K562 (cell line): ENCODE data around the gene RAI2. TPM values are rescaled to one million over a fixed set of nuclear protein-coding genes. Genes with fewer than 3 reads are reported as not detected.
A peak's percentile ranks its signal among the peaks of the same experiment; 100 is the strongest.
"Not testable (repeated sequence)": the region's sequence is repeated elsewhere in the genome, so short reads cannot be mapped to it uniquely, and the experiment has no call there.

Experiments used
- ATAC-seq: fragments of 200-7000 bp; cut with Tn5 transposase; 3 replicates; pipeline ENCODE4 v1.9.1; 2020; ENCODE audit warnings: moderate library complexity
- BruUV-seq: library from RNA; stranded (reverse); fragments of 400-500 nt; replicated peaks from 2 replicates; lab custom pipeline; 2021; lab: Mats Ljungman, UMichigan
- CTCF ChIA-PET: fragments of 300-600 bp; formaldehyde crosslinking; extraction: SDS; loops from one replicate; lab custom pipeline; 2021; ENCODE audit warnings: low intra/inter-chr PET ratio; lab: Yijun Ruan, JAX
- POLR2A ChIA-PET: fragments of 300-600, 350-650 bp; sonication (Branson Sonifier 250); formaldehyde crosslinking; extraction: SDS; loops from one replicate; lab custom pipeline; 2021; ENCODE audit warnings: antibody characterized with exemption, inconsistent platforms; lab: Yijun Ruan, JAX
- DNase-seq, 4 experiments: peaks; one replicate each; pipeline versions ENCODE4 v3.0.0 to v3.0.0-alpha.2; 2011 to 2018; ENCODE audit warnings: low spot score in 3 of 4, mixed read lengths in 3 of 4; ENCODE audit errors: extremely low read depth in 1 of 4
- FAIRE-seq: peaks from 2 replicates; lab custom pipeline; 2011; peaks lifted over from hg19 to GRCh38; lab: Jason Lieb, UNC
- H2AFZ ChIP-seq: 2 replicates; pipeline ENCODE4 v1.6.0; 2011; ENCODE audit warnings: low read depth, low read length, control low read depth, inconsistent platforms
- H3K27ac ChIP-seq: fragments of 200-600 bp; 3 replicates; pipeline ENCODE4 v1.8.0; 2011; ENCODE audit warnings: low read depth, mild to moderate bottlenecking, control low read depth, inconsistent platforms, low read length, moderate library complexity, mixed read lengths; ENCODE audit errors: extremely low read depth
- H3K27me3 ChIP-seq, 2 experiments: fragments of 300-600 bp in 1 of 2; 2 replicates in 1 of 2; 3 replicates in 1 of 2; pipeline versions ENCODE4 v1.6.0 to v1.8.0; 2011; ENCODE audit warnings: inconsistent platforms in 2 of 2, low read length in 2 of 2, mild to moderate bottlenecking in 1 of 2, mixed read lengths in 1 of 2, moderate library complexity in 1 of 2; ENCODE audit not compliant: control insufficient read depth in 2 of 2, insufficient read depth in 2 of 2
- H3K36me3 ChIP-seq: fragments of 300-600 bp; 3 replicates; pipeline ENCODE4 v1.8.0; 2011; ENCODE audit warnings: mild to moderate bottlenecking, low read length, inconsistent platforms; ENCODE audit not compliant: control insufficient read depth, insufficient read depth
- H3K4me1 ChIP-seq, 2 experiments: fragments of 200-600 bp in 1 of 2; replicated peaks in 1 of 2; 2 replicates in 1 of 2; 3 replicates in 1 of 2; pipeline versions ENCODE4 v1.5.1 to v1.8.0; 2011; ENCODE audit warnings: inconsistent platforms in 2 of 2, low read length in 2 of 2, mild to moderate bottlenecking in 1 of 2, mixed read lengths in 1 of 2, moderate library complexity in 1 of 2; ENCODE audit not compliant: control insufficient read depth in 2 of 2, insufficient read depth in 2 of 2
- H3K4me2 ChIP-seq: 2 replicates; pipeline ENCODE4 v1.6.1; 2011; ENCODE audit warnings: low read length, control low read depth, inconsistent platforms, mixed read lengths; ENCODE audit not compliant: insufficient read depth
- H3K4me3 ChIP-seq: fragments of 200-600 bp; sonication (generic), shearing (Covaris generic); 2 replicates; pipeline ENCODE4 v1.5.1; 2016; ENCODE audit warnings: control low read depth, inconsistent platforms
- H3K79me2 ChIP-seq: fragments of 200-600 bp; 3 replicates; pipeline ENCODE4 v1.8.0; 2011; ENCODE audit warnings: low read length, inconsistent platforms; ENCODE audit not compliant: control insufficient read depth, insufficient read depth
- H3K9ac ChIP-seq, 2 experiments: 2 replicates each; pipeline versions ENCODE4 v1.6.0 to v1.6.1; 2011; ENCODE audit warnings: low read depth in 2 of 2, low read length in 2 of 2, control low read depth in 1 of 2, inconsistent platforms in 1 of 2, mild to moderate bottlenecking in 1 of 2, mixed read lengths in 1 of 2; ENCODE audit not compliant: insufficient read depth in 1 of 2
- H3K9me1 ChIP-seq: one replicate; pipeline ENCODE4 v1.6.0; 2011; ENCODE audit warnings: inconsistent platforms, mild to moderate bottlenecking, low read length, moderate library complexity; ENCODE audit not compliant: control insufficient read depth, insufficient read depth
- H3K9me3 ChIP-seq: replicated peaks from 2 replicates; pipeline ENCODE4 v1.5.1; 2011; ENCODE audit warnings: low read depth, low read length, inconsistent platforms; ENCODE audit not compliant: control insufficient read depth, insufficient read depth
- H4K20me1 ChIP-seq: replicated peaks from 2 replicates; pipeline ENCODE4 v1.6.1; 2011; ENCODE audit warnings: low read length, inconsistent platforms, mixed read lengths; ENCODE audit not compliant: control insufficient read depth, insufficient read depth
- NFIX ChIP-seq: fragments of 250-450 bp; sonication (Bioruptor Pico); IDR thresholded peaks from 2 replicates; pipeline ENCODE4 v1.4.0; 2020; ENCODE audit warnings: low read depth, mild to moderate bottlenecking, moderate library complexity
- PTRF ChIP-seq: fragments of 450-650 bp; IDR thresholded peaks from 2 replicates; pipeline ENCODE4 v1.6.1; 2016; ENCODE audit warnings: mild to moderate bottlenecking, missing genetic modification characterization, missing compliant biosample characterization
- SRSF7 ChIP-seq: fragments of 200-400 bp; formaldehyde crosslinking; optimal IDR thresholded peaks from 2 replicates; pipeline ENCODE3; 2017; ENCODE audit warnings: mild to moderate bottlenecking, low read depth, low read length
- ZNF263 ChIP-seq: sonication (generic); formaldehyde crosslinking; IDR thresholded peaks from 2 replicates; pipeline ENCODE4 v1.8.0; 2022; ENCODE audit warnings: mild to moderate bottlenecking, missing genetic modification reagents, borderline replicate concordance
- ZNF445 ChIP-seq: fragments of 250-450 bp; sonication (Bioruptor Pico); IDR thresholded peaks from 2 replicates; pipeline ENCODE4 v1.4.0; 2020; ENCODE audit warnings: low read depth, mild to moderate bottlenecking, moderate library complexity
- ZNF561 ChIP-seq: fragments of 450-650 bp; formaldehyde crosslinking; conservative IDR thresholded peaks from 2 replicates; pipeline ENCODE4 v1.4.0; 2020; ENCODE audit warnings: mild to moderate bottlenecking, moderate library complexity
- ZNF644 ChIP-seq: fragments of 200-800 bp; sonication (Bioruptor generic); IDR thresholded peaks from 2 replicates; pipeline ENCODE4 v1.6.1; 2016; ENCODE audit warnings: low read depth, missing genetic modification characterization, missing compliant biosample characterization
- WGBS: fragments of 100-300 bp; shearing (Covaris generic); methylation state at CpG from one replicate; pipeline ENCODE4 v1.1.6; 2016; ENCODE audit warnings: low coverage, mixed read lengths; ENCODE audit not compliant: insufficient coverage; ENCODE audit errors: missing lambda C conversion rate; 5-methylcytosine and 5-hydroxymethylcytosine counted together
- in situ Hi-C: fragments of 300-500 bp; cut with MboI; formaldehyde crosslinking; loops from 4 replicates; pipeline ENCODE4 v1.15.0; 2018; ENCODE audit warnings: inconsistent platforms, mixed read lengths
- intact Hi-C: fragments of 100-400 bp; cut with micrococcal nuclease; formaldehyde crosslinking; loops from 2 replicates; pipeline ENCODE4 v1.14.2; 2022
- polyA plus RNA-seq, 8 experiments: library from polyadenylated mRNA; depleted of rRNA in 4 of 8; stranded (reverse) in 5 of 8; unstranded in 3 of 8; fragments of >200 nt; fragmentation: Nextera tagmentation in 2 of 8; fragmentation: Illumina TruSeq in 1 of 8; extraction: Ambion mirVana in 2 of 8; extraction: Trizol in 1 of 8; gene quantifications; 2 replicates each; pipeline versions ENCODE4 v1.2.1 to v1.2.3, GENCODE V29; 2011 to 2014; ENCODE audit warnings: inconsistent platforms in 1 of 8, missing spikeins in 1 of 8
- total RNA-seq, 7 experiments: library from RNA; depleted of rRNA in 6 of 7; stranded (reverse); fragments of >200 nt in 6 of 7; fragmentation: Illumina TruSeq in 2 of 7; extraction: Trizol in 2 of 7; gene quantifications; 2 replicates each; pipeline versions ENCODE4 v1.2.1 to v1.2.3, GENCODE V29; 2011 to 2021; ENCODE audit warnings: low replicate concordance in 1 of 7
- TF ChIP-seq, protein P1 (sequence below): fragments of 450-650 bp; formaldehyde crosslinking; conservative IDR thresholded peaks from 2 replicates; pipeline ENCODE4 v1.4.0; 2022; ENCODE audit warnings: mild to moderate bottlenecking, missing genetic modification characterization
- TF ChIP-seq, protein P2 (sequence below): fragments of 250-450 bp; sonication (Bioruptor Pico); IDR thresholded peaks from 2 replicates; pipeline ENCODE4 v1.8.0; 2022; ENCODE audit warnings: inconsistent platforms

RAI2 gene
- total and polyA plus RNA-seq, 9 of the 15 experiments (the other 6 are each of a cell fraction or from before 2014, with no cell fraction given): not detected

DNA sequence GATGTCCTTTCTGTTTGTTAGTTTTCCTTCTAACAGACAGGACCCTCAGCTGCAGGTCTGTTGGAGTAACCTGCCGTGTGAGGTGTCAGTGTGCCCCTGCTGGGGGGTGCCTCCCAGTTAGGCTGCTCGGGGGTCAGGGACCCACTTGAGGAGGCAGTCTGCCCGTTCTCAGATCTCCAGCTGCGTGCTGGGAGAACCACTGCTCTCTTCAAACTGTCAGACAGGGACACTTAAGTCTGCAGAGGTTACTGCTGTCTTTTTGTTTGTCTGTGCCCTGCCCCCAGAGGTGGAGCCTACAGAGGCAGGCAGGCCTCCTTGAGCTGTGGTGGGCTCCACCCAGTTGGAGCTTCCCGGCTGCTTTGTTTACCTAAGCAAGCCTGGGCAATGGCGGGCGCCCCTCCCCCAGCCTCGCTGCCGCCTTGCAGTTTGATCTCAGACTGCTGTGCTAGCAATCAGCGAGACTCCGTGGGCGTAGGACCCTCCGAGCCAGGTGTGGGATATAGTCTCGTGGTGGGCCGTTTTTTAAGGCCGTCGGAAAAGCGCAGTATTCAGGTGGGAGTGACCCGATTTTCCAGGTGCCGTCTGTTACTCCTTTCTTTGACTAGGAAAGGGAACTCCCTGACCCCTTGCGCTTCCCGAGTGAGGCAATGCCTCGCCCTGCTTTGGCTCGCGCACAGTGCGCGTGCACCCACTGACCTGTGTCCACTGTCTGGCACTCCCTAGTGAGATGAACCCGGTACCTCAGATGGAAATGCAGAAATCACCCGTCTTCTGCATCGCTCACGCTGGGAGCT is 74.3 kb downstream of the RAI2 start:
- H3K36me3 ChIP-seq, H3K27me3 ChIP-seq, H3K27ac ChIP-seq, in situ Hi-C loops, ATAC-seq, H3K9me1 ChIP-seq, CTCF ChIA-PET, H3K9ac ChIP-seq, H3K79me2 ChIP-seq, DNase-seq, H3K4me3 ChIP-seq, H4K20me1 ChIP-seq, BruUV-seq, POLR2A ChIA-PET, intact Hi-C loops, H3K4me1 ChIP-seq, H3K9me3 ChIP-seq, FAIRE-seq, H3K4me2 ChIP-seq: not testable (repeated sequence)
- H2AFZ ChIP-seq: peak overlapping the region; percentile 51; the same call in 1 of the 2 replicates
- WGBS: 2% methylated on average over 13 of the region's 31 CpGs

DNA sequence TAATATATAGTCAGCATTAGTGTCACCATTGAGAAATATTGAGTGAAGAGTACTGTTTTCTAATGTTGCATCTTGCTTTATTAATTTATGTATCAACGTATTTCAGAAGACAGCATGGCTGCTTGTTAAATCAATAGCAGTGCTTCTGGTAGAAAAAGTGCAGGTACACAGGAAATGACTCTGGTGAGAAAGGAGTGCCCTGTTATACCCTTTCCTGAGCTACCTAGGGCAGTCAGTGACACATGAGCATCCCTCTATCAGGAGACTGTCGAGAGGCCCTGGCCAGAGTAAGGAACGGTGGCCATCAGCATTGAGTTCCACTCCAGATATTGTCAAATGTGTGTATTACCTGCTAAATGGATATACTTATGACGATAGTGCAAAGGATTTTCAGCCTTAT is 81.7 kb downstream of the RAI2 start:
- Histone ChIP-seq H2AFZ (no peak overlapping the region), H3K9ac (no peak overlapping the region), H3K36me3 (no peaks in the 10 kb centered on the region), H3K4me1 (no peaks in the 10 kb centered on the region), H4K20me1 (no peaks in the 10 kb centered on the region), H3K4me2 (no peak overlapping the region), H3K27me3 (no peaks in the 10 kb centered on the region), H3K79me2 (no peaks in the 10 kb centered on the region), H3K9me1 (no peaks in the 10 kb centered on the region), H3K27ac (no peak overlapping the region), H3K9me3 (no peaks in the 10 kb centered on the region), H3K4me3 (no peak overlapping the region)
- ChIA-PET CTCF (no interaction called here), POLR2A (no interaction called here)
- intact Hi-C loops: no loop called here
- in situ Hi-C loops: no loop called here
- DNase-seq (no peak), ATAC-seq (no peak), FAIRE-seq (no peak)
- BruUV-seq: no TSS peak
- WGBS: 0% methylated on average over 4 of the region's 4 CpGs
- no peak for TF ChIP-seq ZNF263 (CRISPR knock-in tag)
- no peak for TF ChIP-seq ZNF445
- TF ChIP-seq PTRF (tag): no peak
- no peak for TF ChIP-seq SRSF7
- no peak for TF ChIP-seq ZNF644 (tag)
- TF ChIP-seq NFIX (CRISPR knock-in tag): no peak
- TF ChIP-seq, protein P1, sequence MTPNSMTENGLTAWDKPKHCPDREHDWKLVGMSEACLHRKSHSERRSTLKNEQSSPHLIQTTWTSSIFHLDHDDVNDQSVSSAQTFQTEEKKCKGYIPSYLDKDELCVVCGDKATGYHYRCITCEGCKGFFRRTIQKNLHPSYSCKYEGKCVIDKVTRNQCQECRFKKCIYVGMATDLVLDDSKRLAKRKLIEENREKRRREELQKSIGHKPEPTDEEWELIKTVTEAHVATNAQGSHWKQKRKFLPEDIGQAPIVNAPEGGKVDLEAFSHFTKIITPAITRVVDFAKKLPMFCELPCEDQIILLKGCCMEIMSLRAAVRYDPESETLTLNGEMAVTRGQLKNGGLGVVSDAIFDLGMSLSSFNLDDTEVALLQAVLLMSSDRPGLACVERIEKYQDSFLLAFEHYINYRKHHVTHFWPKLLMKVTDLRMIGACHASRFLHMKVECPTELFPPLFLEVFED (CRISPR knock-in tag): no peak
- TF ChIP-seq ZNF561: no peak
- TF ChIP-seq, protein P2, sequence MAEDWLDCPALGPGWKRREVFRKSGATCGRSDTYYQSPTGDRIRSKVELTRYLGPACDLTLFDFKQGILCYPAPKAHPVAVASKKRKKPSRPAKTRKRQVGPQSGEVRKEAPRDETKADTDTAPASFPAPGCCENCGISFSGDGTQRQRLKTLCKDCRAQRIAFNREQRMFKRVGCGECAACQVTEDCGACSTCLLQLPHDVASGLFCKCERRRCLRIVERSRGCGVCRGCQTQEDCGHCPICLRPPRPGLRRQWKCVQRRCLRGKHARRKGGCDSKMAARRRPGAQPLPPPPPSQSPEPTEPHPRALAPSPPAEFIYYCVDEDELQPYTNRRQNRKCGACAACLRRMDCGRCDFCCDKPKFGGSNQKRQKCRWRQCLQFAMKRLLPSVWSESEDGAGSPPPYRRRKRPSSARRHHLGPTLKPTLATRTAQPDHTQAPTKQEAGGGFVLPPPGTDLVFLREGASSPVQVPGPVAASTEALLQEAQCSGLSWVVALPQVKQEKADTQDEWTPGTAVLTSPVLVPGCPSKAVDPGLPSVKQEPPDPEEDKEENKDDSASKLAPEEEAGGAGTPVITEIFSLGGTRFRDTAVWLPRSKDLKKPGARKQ (CRISPR knock-in tag): no peak
